ENCODE results near the gene SIK1.
"Not testable (repeated sequence)": the region's sequence is repeated elsewhere in the genome, so short reads cannot be mapped to it uniquely, and the experiment has no call there.

The SIK1 gene

GRCh38 chr21:43426404-43427241 is at the start of gene SIK1:
SIK1 (minus strand) TSS chr21:43427131; CDS start chr21:43426178, 953 bp downstream.
- peak; percentile 2 for DNase-seq

- DNase-seq: not testable (repeated sequence)
Measured at GRCh38 chr21:43471597-43472242, 44.8 kb upstream of the SIK1 start.

- DNase-seq: not testable (repeated sequence)
Measured at GRCh38 chr21:43469719-43470458, 43.0 kb upstream of the SIK1 start.

GRCh38 chr21:43467785-43468184 is 40.9 kb upstream of the SIK1 start:
- no peak for DNase-seq

GRCh38 chr21:43465159-43465558 is 38.2 kb upstream of the SIK1 start:
- DNase-seq: not testable (repeated sequence)

- DNase-seq: not testable (repeated sequence)
Measured at GRCh38 chr21:43463498-43464261, 36.7 kb upstream of the SIK1 start.

- not testable (repeated sequence) for DNase-seq
Measured at GRCh38 chr21:43462932-43463331, 36.0 kb upstream of the SIK1 start.

- not testable (repeated sequence) for DNase-seq
Measured at GRCh38 chr21:43460475-43460874, 33.5 kb upstream of the SIK1 start.

GRCh38 chr21:43458995-43459394 is 32.1 kb upstream of the SIK1 start:
- DNase-seq: not testable (repeated sequence)

GRCh38 chr21:43456616-43457314 is 29.8 kb upstream of the SIK1 start:
- not testable (repeated sequence) for DNase-seq

- not testable (repeated sequence) for DNase-seq
Measured at GRCh38 chr21:43455717-43456116, 28.8 kb upstream of the SIK1 start.

- not testable (repeated sequence) for DNase-seq
Measured at GRCh38 chr21:43454176-43454575, 27.2 kb upstream of the SIK1 start.

GRCh38 chr21:43451850-43452249 is 24.9 kb upstream of the SIK1 start:
- not testable (repeated sequence) for DNase-seq

- DNase-seq: not testable (repeated sequence)
Measured at GRCh38 chr21:43450287-43450686, 23.4 kb upstream of the SIK1 start.

GRCh38 chr21:43447353-43447977 is 20.5 kb upstream of the SIK1 start:
- DNase-seq: not testable (repeated sequence)

GRCh38 chr21:43446277-43446932 is 19.5 kb upstream of the SIK1 start:
- not testable (repeated sequence) for DNase-seq

GRCh38 chr21:43444524-43444923 is 17.6 kb upstream of the SIK1 start:
- DNase-seq: not testable (repeated sequence)

- DNase-seq: not testable (repeated sequence)
Measured at GRCh38 chr21:43442571-43442970, 15.6 kb upstream of the SIK1 start.

GRCh38 chr21:43440835-43441727 is 14.2 kb upstream of the SIK1 start:
- not testable (repeated sequence) for DNase-seq

Data from stimulated activated CD4-positive, alpha-beta T cell treated with anti-CD3 and anti-CD28 coated beads, Interleukin-12 subunit alpha, Interleukin-12 subunit beta, amount 100 ng/mL, for 4 hours (primary cell).